H1 (cell line): ENCODE results near the gene LRG1. TPM values are rescaled to one million over a fixed set of nuclear protein-coding genes. Genes with fewer than 3 reads are reported as not detected.

ENCODE experiments used
- polyA plus RNA-seq, 7 experiments: library from polyadenylated mRNA; depleted of rRNA in 3 of 7; stranded (reverse) in 5 of 7; unstranded in 2 of 7; fragments of >200 nt in 5 of 7; fragments of 200-250 nt in 2 of 7; gene quantifications; 1 replicate in 5 of 7; 2 replicates in 1 of 7; 4 replicates in 1 of 7; pipeline versions ENCODE4 v1.2.1 to v1.2.3, GENCODE V29; 2011 to 2013; ENCODE audit warnings: missing spikeins in 2 of 7, mixed read lengths in 2 of 7
- total RNA-seq: library from RNA; stranded (reverse); fragmentation: NEBNext Ultra II Directional; extraction: Animal tissue kit (Norgen Biotek cat#: 25700); gene quantifications from 2 replicates; pipeline ENCODE4 v1.2.1, GENCODE V29; 2021
- TF ChIP-seq, protein P1 (sequence below), 3 experiments: IDR thresholded peaks; 1 replicate in 2 of 3; 2 replicates in 1 of 3; pipeline versions ENCODE4 v1.5.1 to v1.6.1; 2011; ENCODE audit warnings: low read length in 3 of 3, mild to moderate bottlenecking in 3 of 3, inconsistent platforms in 2 of 3, low read depth in 1 of 3, moderate library complexity in 1 of 3; ENCODE audit not compliant: insufficient read depth in 1 of 3; ENCODE audit errors: control extremely low read depth in 1 of 3

The LRG1 gene
- total and polyA plus RNA-seq, 2 of the 8 experiments (the other 6 are each of a cell fraction or from before 2014, with no cell fraction given): 0.48 to 0.79 TPM

DNA sequence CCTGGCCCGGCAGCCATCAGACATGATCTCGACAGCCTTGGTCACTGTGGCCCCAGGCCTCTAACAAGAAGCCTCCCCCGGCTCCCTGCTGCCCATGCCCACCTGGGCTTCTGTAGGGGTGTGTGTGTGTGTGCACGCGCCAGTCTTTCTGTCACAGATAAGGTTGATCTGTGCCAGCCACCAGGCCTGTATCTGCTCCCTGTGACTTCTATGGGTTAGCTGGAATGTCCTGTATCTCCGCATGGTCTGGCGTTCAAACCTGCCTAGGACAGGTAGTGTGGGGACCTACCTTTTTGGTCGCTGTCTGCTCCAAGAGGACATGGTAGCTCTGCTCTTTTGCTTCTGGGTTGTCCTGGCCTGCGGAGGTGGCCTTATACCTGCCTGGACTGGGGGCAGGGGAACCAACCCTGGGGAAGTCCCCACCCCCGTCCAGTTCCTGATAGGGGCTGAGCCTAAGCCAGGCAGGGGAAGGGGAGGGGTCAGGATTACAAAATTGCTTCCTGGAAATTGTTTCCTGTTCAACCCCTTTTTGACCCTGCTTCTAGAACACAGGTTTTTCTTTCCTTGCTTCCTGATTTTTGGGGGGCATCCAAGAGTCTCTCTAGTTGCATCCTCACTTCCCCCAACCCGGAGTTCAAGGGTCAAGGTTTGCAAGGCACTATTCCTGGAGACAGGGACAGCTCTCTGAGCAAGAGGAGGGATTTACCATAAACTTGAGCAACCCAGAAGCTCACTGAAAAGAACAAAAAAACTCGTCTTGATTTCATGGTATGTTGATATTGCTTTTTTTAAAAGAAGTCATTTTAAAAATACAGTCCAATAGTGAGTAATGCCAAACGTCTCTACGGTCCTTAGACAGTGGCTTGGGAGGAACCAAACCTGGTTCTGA is at the start of gene LRG1 (continued):
- TF ChIP-seq, protein P1, sequence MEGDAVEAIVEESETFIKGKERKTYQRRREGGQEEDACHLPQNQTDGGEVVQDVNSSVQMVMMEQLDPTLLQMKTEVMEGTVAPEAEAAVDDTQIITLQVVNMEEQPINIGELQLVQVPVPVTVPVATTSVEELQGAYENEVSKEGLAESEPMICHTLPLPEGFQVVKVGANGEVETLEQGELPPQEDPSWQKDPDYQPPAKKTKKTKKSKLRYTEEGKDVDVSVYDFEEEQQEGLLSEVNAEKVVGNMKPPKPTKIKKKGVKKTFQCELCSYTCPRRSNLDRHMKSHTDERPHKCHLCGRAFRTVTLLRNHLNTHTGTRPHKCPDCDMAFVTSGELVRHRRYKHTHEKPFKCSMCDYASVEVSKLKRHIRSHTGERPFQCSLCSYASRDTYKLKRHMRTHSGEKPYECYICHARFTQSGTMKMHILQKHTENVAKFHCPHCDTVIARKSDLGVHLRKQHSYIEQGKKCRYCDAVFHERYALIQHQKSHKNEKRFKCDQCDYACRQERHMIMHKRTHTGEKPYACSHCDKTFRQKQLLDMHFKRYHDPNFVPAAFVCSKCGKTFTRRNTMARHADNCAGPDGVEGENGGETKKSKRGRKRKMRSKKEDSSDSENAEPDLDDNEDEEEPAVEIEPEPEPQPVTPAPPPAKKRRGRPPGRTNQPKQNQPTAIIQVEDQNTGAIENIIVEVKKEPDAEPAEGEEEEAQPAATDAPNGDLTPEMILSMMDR (IDR thresholded peaks at IDR 0.05; ENCODE audit: control extremely low read depth in 1 of 3, insufficient read depth in 1 of 3, low read depth in 1 of 3, low read length in 3 of 3): no peak
